B cell (primary cell): ENCODE data around the gene CLEC10A. TPM values are rescaled to one million over a fixed set of nuclear protein-coding genes. Genes with fewer than 3 reads are reported as not detected.

Source experiments
- ATAC-seq: fragments of 200-7000 bp; cut with Tn5 transposase; one replicate; pipeline ENCODE4 v1.10.0; 2021; ENCODE audit warnings: low read depth, mild to moderate bottlenecking, moderate number of reproducible peaks, moderate library complexity
- CTCF ChIA-PET: fragments of 350-600 bp; sonication (Branson Sonifier 250); formaldehyde crosslinking; loops from one replicate; lab custom pipeline; 2021; ENCODE audit warnings: antibody characterized with exemption, inconsistent platforms; lab: Charles Lee
- POLR2A ChIA-PET: fragments of 350-600 bp; sonication (Branson Sonifier 250); formaldehyde crosslinking; loops from one replicate; lab custom pipeline; 2021; ENCODE audit warnings: antibody characterized with exemption; lab: Charles Lee
- DNase-seq: peaks from one replicate; pipeline ENCODE4 v3.0.0; 2013
- H2AFZ ChIP-seq: 2 replicates; pipeline ENCODE4 v1.6.1; 2012; ENCODE audit warnings: mild to moderate bottlenecking, low read depth, low read length; ENCODE audit not compliant: insufficient read depth, poor library complexity, severe bottlenecking
- H3K27ac ChIP-seq, 2 donors: 1 replicate in 1 of 2; 2 replicates in 1 of 2; pipeline ENCODE4 v1.5.1; 2012 to 2013; ENCODE audit warnings: low read length in 2 of 2, mild to moderate bottlenecking in 2 of 2, moderate library complexity in 1 of 2
- H3K27me3 ChIP-seq, 4 experiments: fragments of 200-600 bp in 1 of 4; sonication (generic) in 1 of 4; replicated peaks in 1 of 4; 1 replicate in 2 of 4; 2 replicates in 2 of 4; pipeline versions ENCODE4 v1.6.1 to v1.7.0; 2013 to 2016; ENCODE audit warnings: low read length in 3 of 4, mild to moderate bottlenecking in 2 of 4, mixed read lengths in 1 of 4, moderate library complexity in 1 of 4; ENCODE audit not compliant: insufficient read depth in 4 of 4, control insufficient read depth in 3 of 4; ENCODE audit errors: control extremely low read depth in 1 of 4
- H3K36me3 ChIP-seq, 2 experiments: replicated peaks in 1 of 2; 1 replicate in 1 of 2; 2 replicates in 1 of 2; pipeline versions ENCODE4 v1.6.1 to v1.7.1; 2013; ENCODE audit warnings: low read length in 1 of 2; ENCODE audit not compliant: insufficient read depth in 2 of 2, control insufficient read depth in 1 of 2; ENCODE audit errors: control extremely low read depth in 1 of 2, extremely low read depth in 1 of 2
- H3K4me1 ChIP-seq, 2 donors: fragments of 200-600 bp in 1 of 2; sonication (generic) in 1 of 2; 1 replicate in 1 of 2; 2 replicates in 1 of 2; pipeline versions ENCODE4 v1.5.1 to v1.6.1; 2013 to 2017; ENCODE audit warnings: low read length in 2 of 2; ENCODE audit not compliant: control insufficient read depth in 2 of 2, insufficient read depth in 2 of 2
- H3K4me2 ChIP-seq: replicated peaks from 2 replicates; pipeline ENCODE3; 2012; ENCODE audit warnings: mild to moderate bottlenecking, low read depth, low read length; ENCODE audit not compliant: poor library complexity, severe bottlenecking
- H3K4me3 ChIP-seq, 5 experiments: fragments of 200-600 bp in 1 of 5; sonication (generic) in 1 of 5; 1 replicate in 3 of 5; 2 replicates in 2 of 5; pipeline versions ENCODE4 v1.5.1 to v1.7.0; 2011 to 2016; ENCODE audit warnings: low read length in 4 of 5, mild to moderate bottlenecking in 4 of 5, low read depth in 2 of 5, control low read depth in 1 of 5, moderate library complexity in 1 of 5; ENCODE audit not compliant: insufficient read depth in 1 of 5; ENCODE audit errors: control extremely low read depth in 1 of 5, extremely low read depth in 1 of 5
- H3K79me2 ChIP-seq: fragments of 200-600 bp; sonication (generic); one replicate; pipeline ENCODE4 v1.6.0; 2016; ENCODE audit warnings: low read length; ENCODE audit not compliant: control insufficient read depth, insufficient read depth
- H3K9ac ChIP-seq: fragments of 200-600 bp; sonication (generic); 2 replicates; pipeline ENCODE4 v1.6.1; 2017; ENCODE audit warnings: mild to moderate bottlenecking, low read length, moderate library complexity
- H3K9me3 ChIP-seq, 3 donors: one replicate each; pipeline versions ENCODE4 v1.6.1 to v1.7.1; 2013; ENCODE audit warnings: low read length in 2 of 3; ENCODE audit not compliant: control insufficient read depth in 2 of 3, insufficient read depth in 1 of 3; ENCODE audit errors: control extremely low read depth in 1 of 3
- H4K20me1 ChIP-seq: 2 replicates; pipeline ENCODE4 v1.6.0; 2012; ENCODE audit warnings: mild to moderate bottlenecking, low read length; ENCODE audit not compliant: insufficient read depth, control insufficient read depth, poor library complexity, severe bottlenecking
- H3K27ac Mint-ChIP-seq: one replicate; pipeline ENCODE4 v1.8.0; 2021; ENCODE audit warnings: mixed read lengths
- H3K27me3 Mint-ChIP-seq: one replicate; pipeline ENCODE4 v1.8.0; 2021; ENCODE audit warnings: mixed read lengths
- H3K4me1 Mint-ChIP-seq: one replicate; pipeline ENCODE4 v1.8.0; 2021; ENCODE audit warnings: mixed read lengths
- H3K4me3 Mint-ChIP-seq: one replicate; pipeline ENCODE4 v1.8.0; 2021; ENCODE audit warnings: mixed read lengths
- H3K9me3 Mint-ChIP-seq: one replicate; pipeline ENCODE4 v1.8.0; 2022; ENCODE audit warnings: mixed read lengths; ENCODE audit not compliant: insufficient read depth
- CTCF ChIP-seq: fragments of 200-600 bp; IDR thresholded peaks from one replicate; pipeline ENCODE4 v1.8.0; 2022; ENCODE audit warnings: antibody characterized with exemption, mild to moderate bottlenecking
- EZH2 ChIP-seq: IDR thresholded peaks from 2 replicates; pipeline ENCODE4 v1.6.1; 2012; ENCODE audit warnings: borderline replicate concordance, low read depth, mild to moderate bottlenecking, moderate library complexity, low read length; ENCODE audit not compliant: insufficient read depth, poor library complexity, severe bottlenecking
- WGBS: methylation state at CpG from one replicate; pipeline ENCODE4 v1.1.5; 2013; ENCODE audit warnings: missing lambda C conversion rate; ENCODE audit not compliant: insufficient coverage; 5-methylcytosine and 5-hydroxymethylcytosine counted together
- intact Hi-C: fragments of 100-400 bp; cut with micrococcal nuclease; formaldehyde crosslinking; loops from one replicate; pipeline ENCODE4 v1.10.0; 2022
- polyA plus RNA-seq: library from polyadenylated mRNA; depleted of rRNA; stranded (reverse); fragments of >200 nt; gene quantifications from 2 replicates; pipeline ENCODE4 v1.2.3, GENCODE V29; 2012
- total RNA-seq, 2 donors: library from RNA; stranded (reverse); fragments of 120-200 nt in 1 of 2; gene quantifications; 1 replicate in 1 of 2; 2 replicates in 1 of 2; pipeline versions ENCODE4 v1.2.3 to v1.2.4, GENCODE V29; 2013 to 2022

The CLEC10A gene
- total and polyA plus RNA-seq, 2 donors (not counting 1 experiment from before 2014, with no cell fraction given): 0.15 TPM; not detected in 1

- Histone ChIP-seq H3K4me1 (peaks cover 10 to 17% of the 10 kb centered on the region in 2 donors), H3K27ac (no peak overlapping the region), H3K4me3 (no peak overlapping the region), H3K27me3 (no peaks in the 10 kb centered on the region), H3K9me3 (peaks cover 0 to 4% (median 0%) of the 10 kb centered on the region in 3 donors), H4K20me1 (no peaks in the 10 kb centered on the region), H3K79me2 (no peaks in the 10 kb centered on the region), H2AFZ (no peak overlapping the region), H3K9ac (no peak overlapping the region), H3K4me2 (no peak overlapping the region), H3K36me3 (no peaks in the 10 kb centered on the region)
- intact Hi-C loops: no loop called here
- DNase-seq: no peak
- TF ChIP-seq CTCF: no peak
- TF ChIP-seq EZH2: no peak
- no peak overlapping the region for H3K4me3 Mint-ChIP-seq
- peaks cover 17% of the 10 kb centered on the region for H3K4me1 Mint-ChIP-seq
- ATAC-seq: no peak
- POLR2A ChIA-PET: no interaction called here
- H3K27ac Mint-ChIP-seq: no peak overlapping the region
- CTCF ChIA-PET: no interaction called here
- WGBS: 91% methylated on average over 7 of the region's 7 CpGs
- H3K27me3 Mint-ChIP-seq: peaks cover 7% of the 10 kb centered on the region
- H3K9me3 Mint-ChIP-seq: no peaks in the 10 kb centered on the region
Observed at GRCh38 chr17:7077911-7078546, 2.0 kb downstream of the CLEC10A start.

- Histone ChIP-seq H3K27me3 (no peaks in the 10 kb centered on the region), H3K36me3 (no peaks in the 10 kb centered on the region), H3K4me2 (no peak overlapping the region), H3K79me2 (no peaks in the 10 kb centered on the region), H4K20me1 (no peaks in the 10 kb centered on the region), H3K9me3 (no peaks in the 10 kb centered on the region), H3K9ac (no peak overlapping the region), H3K4me1 (peaks cover 14 to 18% of the 10 kb centered on the region in 2 donors), H3K4me3 (no peak overlapping the region), H2AFZ (no peak overlapping the region), H3K27ac (no peak overlapping the region)
- DNase-seq (no peak), ATAC-seq (no peak)
- peaks cover 4% of the 10 kb centered on the region for H3K27me3 Mint-ChIP-seq
- WGBS: 91% methylated on average over 14 of the region's 14 CpGs
- H3K27ac Mint-ChIP-seq: no peak overlapping the region
- ChIA-PET CTCF (interaction anchor here (1.6 kb wide), 1 partner anchor 62 kb away, joined by 3 read pairs; no protein-coding TSS in a partner anchor), POLR2A (interaction anchor here (0.5 kb wide), 1 partner anchor 18 kb away, joined by 3 read pairs; no protein-coding TSS in a partner anchor)
- H3K4me1 Mint-ChIP-seq: peaks cover 13% of the 10 kb centered on the region
- H3K4me3 Mint-ChIP-seq: no peak overlapping the region
- intact Hi-C loops: no loop called here
- no peaks in the 10 kb centered on the region for H3K9me3 Mint-ChIP-seq
- no peak for TF ChIP-seq EZH2
- TF ChIP-seq CTCF: no peak
Observed at GRCh38 chr17:7074931-7075330, 5.1 kb downstream of the CLEC10A start.
